Stimulated activated CD8-positive, alpha-beta memory T cell treated with anti-CD3 and anti-CD28 coated beads, Interleukin-4, amount 100 ng/mL, for 4 hours (primary cell): ENCODE results near the gene IL1RN.
"Not testable (repeated sequence)": the region's sequence is repeated elsewhere in the genome, so short reads cannot be mapped to it uniquely, and the experiment has no call there.

ENCODE experiments used
- DNase-seq, 2 donors: peaks; one replicate each; pipeline ENCODE4 v3.0.0-alpha.2; 2020; ENCODE audit warnings: low read depth in 2 of 2, low spot score in 1 of 2

The IL1RN gene

GRCh38 chr2:113126845-113127645 lies at the start of gene IL1RN:
Gene IL1RN, plus strand, starts transcription at chr2:113127598. Its CDS starts 27 bp downstream, at chr2:113127625.
- no peak for DNase-seq

- no peak for DNase-seq
Measured at GRCh38 chr2:113077921-113078320, 49.5 kb upstream of the IL1RN start.

GRCh38 chr2:113078350-113078839 lies 49.0 kb upstream of the IL1RN start:
- DNase-seq, result no peak

- DNase-seq, result no peak
Measured at GRCh38 chr2:113079131-113079530, 48.3 kb upstream of the IL1RN start.

GRCh38 chr2:113080134-113080533 lies 47.3 kb upstream of the IL1RN start:
- DNase-seq, result no peak

- DNase-seq, result no peak
Measured at GRCh38 chr2:113081488-113082210, 45.7 kb upstream of the IL1RN start.

- no peak for DNase-seq
Measured at GRCh38 chr2:113083296-113083695, 44.1 kb upstream of the IL1RN start.

GRCh38 chr2:113084249-113085000 lies 43.0 kb upstream of the IL1RN start:
- DNase-seq, result no peak

GRCh38 chr2:113085542-113085941 lies 41.9 kb upstream of the IL1RN start:
- DNase-seq, result no peak

GRCh38 chr2:113088213-113088992 lies 39.0 kb upstream of the IL1RN start:
- DNase-seq, result no peak

- DNase-seq, result no peak
Measured at GRCh38 chr2:113089916-113090315, 37.5 kb upstream of the IL1RN start.

- no peak for DNase-seq
Measured at GRCh38 chr2:113091231-113091896, 36.0 kb upstream of the IL1RN start.

- DNase-seq, result no peak
Measured at GRCh38 chr2:113092864-113093612, 34.4 kb upstream of the IL1RN start.

- DNase-seq, result no peak
Measured at GRCh38 chr2:113093613-113093977, 33.8 kb upstream of the IL1RN start.

- not testable (repeated sequence) for DNase-seq
Measured at GRCh38 chr2:113096306-113096705, 31.1 kb upstream of the IL1RN start.

GRCh38 chr2:113096842-113097618 lies 30.4 kb upstream of the IL1RN start:
- DNase-seq, result not testable (repeated sequence)

GRCh38 chr2:113098041-113098440 lies 29.4 kb upstream of the IL1RN start:
- DNase-seq, result no peak

GRCh38 chr2:113098532-113098931 lies 28.9 kb upstream of the IL1RN start:
- DNase-seq, result no peak

GRCh38 chr2:113102133-113102532 lies 25.3 kb upstream of the IL1RN start:
- DNase-seq, result no peak
